SK-N-SH (cell line): Measurements from ENCODE around the gene CPLANE2.

Experiments used
- ELF1 ChIP-seq: IDR thresholded peaks from 2 replicates; pipeline ENCODE4 v1.4.0; 2012
- GABPA ChIP-seq: IDR thresholded peaks from 2 replicates; pipeline ENCODE4 v1.4.0; 2012; ENCODE audit warnings: low read depth, mild to moderate bottlenecking
- RXRA ChIP-seq: IDR thresholded peaks from 2 replicates; pipeline ENCODE4 v1.4.0; 2012; ENCODE audit warnings: low read depth, mild to moderate bottlenecking, borderline replicate concordance
- TAF1 ChIP-seq: IDR thresholded peaks from 2 replicates; pipeline ENCODE4 v1.6.1; 2012; ENCODE audit warnings: low read depth, mild to moderate bottlenecking, low read length, moderate library complexity, borderline replicate concordance
- TEAD4 ChIP-seq: IDR thresholded peaks from 2 replicates; pipeline ENCODE4 v1.4.0; 2012; ENCODE audit warnings: mild to moderate bottlenecking, borderline replicate concordance; ENCODE audit not compliant: insufficient read depth
- TF ChIP-seq, protein P1 (sequence below): IDR thresholded peaks from 2 replicates; pipeline ENCODE4 v1.4.0; 2012; ENCODE audit warnings: low read depth
- TF ChIP-seq, protein P2 (sequence below): fragments of 200-600 bp; sonication (generic); IDR thresholded peaks from 2 replicates; pipeline ENCODE4 v1.6.1; 2017; ENCODE audit warnings: antibody characterized with exemption, mild to moderate bottlenecking, moderate library complexity
- TF ChIP-seq, protein P3 (sequence below): fragments of 150-350 bp; IDR thresholded peaks from 2 replicates; pipeline ENCODE4 v1.6.1; 2017; ENCODE audit warnings: antibody characterized with exemption, low read length, low read depth, borderline replicate concordance

DNA sequence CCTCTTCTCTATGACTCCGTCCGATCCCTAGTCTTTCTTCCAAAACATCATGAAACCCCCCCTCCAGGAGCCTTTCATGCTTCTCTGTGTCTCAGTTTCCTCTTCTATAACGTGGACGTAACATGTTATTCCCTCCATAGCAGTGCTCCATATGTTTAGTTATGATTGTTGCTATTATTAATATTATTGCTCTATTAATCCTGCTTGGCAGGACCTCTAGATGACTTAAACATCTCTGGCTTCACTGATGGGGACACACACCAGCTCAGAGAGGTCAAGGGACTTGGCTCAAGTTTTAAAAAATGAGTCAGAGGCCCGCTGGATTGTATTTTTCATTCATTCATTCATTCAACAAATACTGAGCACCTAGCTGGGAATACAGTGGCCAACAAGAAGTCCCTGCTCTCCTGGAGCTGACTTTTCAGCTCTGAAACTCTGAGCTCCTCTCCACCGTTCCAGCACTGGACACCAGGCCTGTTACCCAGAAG, 404 bp upstream of the CPLANE2 start:
- TF ChIP-seq ELF1, result peak; percentile 3; the same call in 1 of the 2 replicates
- no peak for TF ChIP-seq TAF1
- TF ChIP-seq GABPA, result no peak
- TF ChIP-seq, protein P1, sequence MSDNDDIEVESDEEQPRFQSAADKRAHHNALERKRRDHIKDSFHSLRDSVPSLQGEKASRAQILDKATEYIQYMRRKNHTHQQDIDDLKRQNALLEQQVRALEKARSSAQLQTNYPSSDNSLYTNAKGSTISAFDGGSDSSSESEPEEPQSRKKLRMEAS, result no peak
- TF ChIP-seq TEAD4, result no peak
- TF ChIP-seq, protein P2, sequence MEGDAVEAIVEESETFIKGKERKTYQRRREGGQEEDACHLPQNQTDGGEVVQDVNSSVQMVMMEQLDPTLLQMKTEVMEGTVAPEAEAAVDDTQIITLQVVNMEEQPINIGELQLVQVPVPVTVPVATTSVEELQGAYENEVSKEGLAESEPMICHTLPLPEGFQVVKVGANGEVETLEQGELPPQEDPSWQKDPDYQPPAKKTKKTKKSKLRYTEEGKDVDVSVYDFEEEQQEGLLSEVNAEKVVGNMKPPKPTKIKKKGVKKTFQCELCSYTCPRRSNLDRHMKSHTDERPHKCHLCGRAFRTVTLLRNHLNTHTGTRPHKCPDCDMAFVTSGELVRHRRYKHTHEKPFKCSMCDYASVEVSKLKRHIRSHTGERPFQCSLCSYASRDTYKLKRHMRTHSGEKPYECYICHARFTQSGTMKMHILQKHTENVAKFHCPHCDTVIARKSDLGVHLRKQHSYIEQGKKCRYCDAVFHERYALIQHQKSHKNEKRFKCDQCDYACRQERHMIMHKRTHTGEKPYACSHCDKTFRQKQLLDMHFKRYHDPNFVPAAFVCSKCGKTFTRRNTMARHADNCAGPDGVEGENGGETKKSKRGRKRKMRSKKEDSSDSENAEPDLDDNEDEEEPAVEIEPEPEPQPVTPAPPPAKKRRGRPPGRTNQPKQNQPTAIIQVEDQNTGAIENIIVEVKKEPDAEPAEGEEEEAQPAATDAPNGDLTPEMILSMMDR, result no peak
- TF ChIP-seq, protein P3, sequence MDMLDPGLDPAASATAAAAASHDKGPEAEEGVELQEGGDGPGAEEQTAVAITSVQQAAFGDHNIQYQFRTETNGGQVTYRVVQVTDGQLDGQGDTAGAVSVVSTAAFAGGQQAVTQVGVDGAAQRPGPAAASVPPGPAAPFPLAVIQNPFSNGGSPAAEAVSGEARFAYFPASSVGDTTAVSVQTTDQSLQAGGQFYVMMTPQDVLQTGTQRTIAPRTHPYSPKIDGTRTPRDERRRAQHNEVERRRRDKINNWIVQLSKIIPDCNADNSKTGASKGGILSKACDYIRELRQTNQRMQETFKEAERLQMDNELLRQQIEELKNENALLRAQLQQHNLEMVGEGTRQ, result no peak
- TF ChIP-seq RXRA, result no peak
